GM21526 (cell line): Measurements from ENCODE around the gene NDUFB3.
"Not testable (repeated sequence)": the region's sequence is repeated elsewhere in the genome, so short reads cannot be mapped to it uniquely, and the experiment has no call there.

ENCODE experiments used
- ATAC-seq: cut with Tn5 transposase; IDR thresholded peaks from one replicate; pipeline ENCODE4 v1.9.1; 2021; ENCODE audit warnings: moderate library complexity; ENCODE audit not compliant: unreplicated experiment, low FRiP score

Gene NDUFB3

GRCh38 chr2:201071479-201072200 is at the start of gene NDUFB3, which contains the start of gene HYCC2:
TSS of gene NDUFB3 (plus strand) at chr2:201072001. CDS start at chr2:201078883, 6,882 bp downstream.
TSS of gene HYCC2 (minus strand) at chr2:201071671. CDS start at chr2:201024009, 47,662 bp downstream.
- peak; percentile 97 for ATAC-seq

DNA sequence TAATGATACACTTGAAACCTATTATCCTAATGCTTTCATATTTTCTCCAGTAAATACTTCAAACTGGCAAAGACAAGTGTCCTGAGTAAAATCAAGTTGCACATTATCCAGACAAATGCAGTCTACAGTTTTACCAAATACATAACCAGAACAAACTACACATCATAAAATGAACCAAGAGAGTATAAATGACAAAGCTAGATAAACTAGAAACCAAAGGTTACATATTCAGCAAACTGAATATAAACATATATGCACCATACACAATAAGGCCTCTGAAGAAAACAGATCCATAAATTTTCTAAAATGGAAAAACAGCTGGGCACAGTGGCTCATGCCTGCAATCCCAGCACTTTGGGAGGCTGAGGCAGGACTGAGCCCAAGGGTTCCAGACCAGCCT is 47.3 kb upstream of the NDUFB3 start:
- no peak for ATAC-seq

- ATAC-seq = not testable (repeated sequence)
These were observed 37.4 kb upstream of the NDUFB3 start for GRCh38 chr2:201034355-201034754.

- ATAC-seq = not testable (repeated sequence)
These were observed 33.4 kb upstream of the NDUFB3 start for GRCh38 chr2:201038361-201038760.

DNA sequence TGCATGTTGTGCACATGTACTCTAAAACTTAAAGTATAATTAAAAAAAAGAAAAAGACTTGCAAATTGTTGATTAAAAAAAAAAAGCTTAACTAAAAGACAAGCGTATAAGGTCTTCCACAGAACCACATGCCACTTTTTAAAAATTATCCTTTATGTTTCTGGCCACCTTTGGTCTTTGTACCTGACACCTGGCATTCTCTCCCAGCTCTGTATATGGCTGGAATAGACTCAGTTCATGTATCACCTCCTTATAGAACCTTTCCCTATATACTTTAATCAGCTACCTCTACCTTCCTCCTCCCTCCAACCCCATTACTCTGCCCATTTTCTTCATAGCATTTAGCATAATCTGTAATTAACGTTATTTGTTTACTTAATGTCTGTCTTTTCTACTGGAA is 32.9 kb upstream of the NDUFB3 start:
- ATAC-seq = no peak

DNA sequence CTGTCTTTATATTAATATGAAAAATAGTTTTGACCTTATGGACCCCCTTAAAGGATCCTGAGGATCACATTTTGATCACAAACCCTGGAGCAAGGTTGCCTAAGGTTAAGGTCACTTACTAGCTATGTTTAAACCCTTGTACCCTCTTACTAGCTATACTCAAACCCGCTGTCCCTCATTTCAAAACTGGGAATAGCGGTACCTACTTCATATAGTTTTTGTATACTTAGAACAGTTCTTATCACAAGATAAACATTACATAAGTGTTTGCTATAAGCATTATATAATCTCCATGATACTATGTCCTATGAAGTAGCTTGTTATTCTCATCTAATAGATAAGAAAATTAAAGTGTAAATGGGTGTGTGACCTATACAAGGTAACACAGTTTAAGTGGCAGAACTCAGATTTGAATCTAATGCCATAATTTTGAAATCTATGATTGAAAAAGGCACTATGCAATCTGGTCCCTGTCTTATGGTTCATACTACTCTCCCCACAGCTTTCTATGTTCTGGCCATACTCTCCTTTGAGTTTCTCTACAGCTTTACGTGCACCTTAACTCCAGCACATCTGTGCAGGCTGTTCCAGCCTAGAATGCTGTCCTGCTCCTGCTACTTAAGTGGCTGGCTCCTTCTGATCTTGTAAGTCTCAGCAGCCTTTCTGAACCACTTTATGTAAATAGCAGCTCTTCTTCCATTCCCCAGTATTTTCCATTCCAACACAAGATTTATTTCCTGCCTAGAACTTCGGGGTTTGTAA is 30.8 kb upstream of the NDUFB3 start:
- ATAC-seq = no peak

DNA sequence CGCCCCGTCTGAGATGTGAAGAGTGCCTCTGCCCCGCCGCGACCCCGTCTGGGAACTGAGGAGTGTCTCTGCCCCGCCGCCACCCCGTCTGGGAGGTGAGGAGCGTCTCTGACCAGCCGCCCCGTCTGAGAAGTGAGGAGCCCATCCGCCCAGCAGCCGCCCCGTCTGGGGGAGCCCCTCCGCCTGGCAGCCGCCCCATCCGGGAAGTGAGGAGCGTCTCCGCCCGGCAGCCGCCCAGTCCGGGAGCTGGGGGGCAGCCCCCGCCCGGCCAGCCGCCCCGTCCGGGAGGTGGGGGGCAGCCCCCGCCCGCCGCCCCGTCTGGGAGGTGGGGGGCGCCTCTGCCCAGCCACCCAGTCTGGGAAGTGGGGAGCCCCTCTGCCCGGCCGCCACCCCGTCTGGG is 29.4 kb upstream of the NDUFB3 start:
- ATAC-seq = not testable (repeated sequence)

- ATAC-seq = not testable (repeated sequence)
These were observed 28.8 kb upstream of the NDUFB3 start for GRCh38 chr2:201043050-201043449.

GRCh38 chr2:201046881-201047280 is 24.9 kb upstream of the NDUFB3 start:
- no peak for ATAC-seq

DNA sequence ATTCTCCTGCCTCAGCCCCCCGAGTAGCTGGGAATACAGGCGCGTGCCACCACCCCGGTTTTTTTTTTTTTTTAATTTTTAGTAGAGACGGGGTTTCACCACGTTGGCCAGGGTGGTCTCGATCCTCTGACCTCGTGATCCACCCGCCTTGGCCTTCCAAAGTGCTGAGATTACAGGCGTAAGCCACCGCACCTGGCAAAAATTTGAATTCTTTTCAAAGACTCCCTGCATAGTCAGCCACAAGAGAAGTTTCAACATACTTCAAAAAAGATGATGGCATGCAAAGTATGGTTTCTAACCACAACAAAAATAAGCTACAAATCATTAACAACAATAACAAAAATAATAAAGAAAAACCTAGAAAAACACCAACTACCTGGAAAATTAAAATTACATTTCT is 22.3 kb upstream of the NDUFB3 start:
- ATAC-seq = no peak

- ATAC-seq = no peak
These were observed 14.7 kb upstream of the NDUFB3 start for GRCh38 chr2:201057087-201057521.

DNA sequence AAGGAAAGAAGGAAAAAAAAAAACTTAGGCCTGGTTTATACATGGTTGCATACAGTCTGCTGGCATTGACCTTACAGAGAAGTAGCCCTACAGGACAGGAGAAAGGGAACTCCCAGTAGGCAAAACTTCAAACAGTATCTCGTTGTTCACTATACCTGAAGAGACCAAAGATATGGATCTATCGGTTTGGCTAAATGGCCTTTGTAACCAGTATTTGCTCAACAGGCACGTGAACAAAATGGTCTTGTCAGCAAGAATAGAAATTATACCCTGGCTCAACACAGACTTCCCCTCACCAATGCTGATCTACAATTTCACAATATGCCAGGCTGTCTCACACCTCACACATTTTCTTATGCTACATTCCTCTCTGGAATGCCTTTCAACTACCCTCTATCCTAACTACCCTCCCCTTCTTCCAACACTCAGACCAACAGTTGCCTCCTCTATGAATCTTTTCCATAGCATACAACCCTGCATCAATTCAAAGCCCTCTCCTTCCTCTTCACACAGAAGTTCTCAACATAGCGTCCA is 14.0 kb upstream of the NDUFB3 start:
- no peak for ATAC-seq

DNA sequence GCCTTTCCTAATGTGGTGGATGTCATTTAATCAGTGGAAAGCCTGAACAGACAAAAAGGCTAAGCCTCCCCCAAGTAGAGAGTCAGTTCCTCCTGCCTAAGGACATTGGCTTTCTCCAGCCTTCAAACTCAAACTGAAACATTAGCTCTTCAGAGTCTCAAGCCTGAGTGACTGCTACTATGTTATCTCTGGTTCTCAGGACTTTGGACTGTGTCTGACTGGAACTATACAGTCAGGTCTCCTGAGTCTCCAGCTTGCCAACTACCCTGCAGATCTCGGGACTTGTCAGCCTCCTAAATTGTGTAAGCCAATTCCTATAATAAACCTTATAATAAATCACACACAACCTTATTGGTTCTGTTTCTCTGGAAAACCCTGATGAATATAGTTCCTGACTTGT is 12.9 kb upstream of the NDUFB3 start:
- ATAC-seq = no peak

GRCh38 chr2:201059961-201060755 is 11.6 kb upstream of the NDUFB3 start:
- no peak for ATAC-seq

DNA sequence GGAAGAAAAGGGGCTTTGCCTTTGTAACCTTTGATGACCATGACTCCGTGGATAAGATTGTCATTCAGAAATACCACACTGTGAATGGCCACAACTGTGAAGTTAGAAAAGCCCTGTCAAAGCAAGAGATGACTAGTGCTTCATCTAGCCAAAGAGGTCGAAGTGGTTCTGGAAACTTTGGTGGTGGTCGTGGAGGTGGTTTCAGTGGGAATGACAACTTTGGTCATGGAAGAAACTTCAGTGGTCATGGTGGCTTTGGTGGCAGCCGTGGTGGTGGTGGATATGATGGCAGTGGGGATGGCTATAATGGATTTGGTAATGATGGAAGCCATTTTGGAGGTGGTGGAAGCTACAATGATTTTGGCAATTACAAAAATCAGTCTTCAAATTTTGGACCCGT is 8.3 kb upstream of the NDUFB3 start:
- not testable (repeated sequence) for ATAC-seq

DNA sequence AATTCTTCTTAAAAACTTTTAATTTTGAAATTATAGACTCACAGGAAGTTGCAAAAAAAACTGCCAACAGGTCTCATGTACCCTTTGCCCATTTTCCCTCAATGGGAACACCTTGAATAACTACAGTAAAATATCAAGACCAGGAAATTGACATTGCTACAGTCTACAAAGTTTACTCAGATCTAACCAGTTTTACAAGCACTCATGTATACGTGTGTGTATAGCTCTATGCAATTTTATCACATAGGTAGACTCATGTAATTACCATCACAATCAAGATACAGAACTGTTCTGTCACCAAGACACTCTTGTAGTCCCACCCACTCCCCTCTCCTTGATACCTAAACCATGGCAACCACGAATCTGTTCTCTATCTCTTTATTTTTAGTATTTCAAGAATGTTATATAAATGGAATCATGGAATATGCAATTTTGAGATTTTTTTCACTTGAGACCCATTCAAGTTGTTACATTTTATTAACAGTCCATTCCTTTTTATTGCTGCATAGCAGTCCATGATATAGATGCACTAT is 6.9 kb upstream of the NDUFB3 start:
- no peak for ATAC-seq

GRCh38 chr2:201070948-201071478 is 788 bp upstream of the NDUFB3 start:
- ATAC-seq = peak; percentile 16

DNA sequence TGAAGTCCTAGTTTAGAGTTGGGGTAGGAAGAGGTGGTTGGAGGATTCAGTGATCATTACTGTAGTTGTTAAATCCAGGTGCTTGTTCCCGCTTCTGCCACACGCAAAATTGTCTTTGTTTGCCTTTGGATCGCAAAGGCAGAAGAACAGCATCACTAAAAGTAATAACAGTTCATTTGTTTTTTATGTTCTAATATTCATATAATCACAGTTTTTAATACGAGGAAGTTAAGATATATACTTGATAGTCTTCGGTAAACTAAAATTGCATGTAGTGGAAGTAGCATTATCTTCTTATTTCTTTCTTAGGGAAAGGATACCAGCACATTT is 365 bp downstream of the NDUFB3 start:
- no peak for ATAC-seq

DNA sequence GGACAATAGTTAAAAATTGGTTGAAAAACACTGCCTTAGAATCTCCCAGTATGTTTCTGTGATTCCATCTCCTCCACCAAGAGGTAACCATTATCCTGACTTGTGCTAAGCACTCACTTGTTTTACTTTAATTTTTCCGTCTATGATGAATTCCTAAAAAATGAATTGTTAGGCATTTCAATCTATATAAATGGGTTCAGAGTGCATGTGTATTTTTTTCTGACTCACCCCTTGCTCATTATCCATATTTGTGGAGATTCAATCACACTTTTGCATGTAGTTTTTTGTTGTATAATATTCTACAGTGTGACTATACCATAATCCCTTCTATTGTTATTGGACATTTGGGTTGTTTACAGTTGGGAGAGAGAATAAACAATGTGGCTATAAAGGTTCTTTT is 1.3 kb downstream of the NDUFB3 start:
- no peak for ATAC-seq

DNA sequence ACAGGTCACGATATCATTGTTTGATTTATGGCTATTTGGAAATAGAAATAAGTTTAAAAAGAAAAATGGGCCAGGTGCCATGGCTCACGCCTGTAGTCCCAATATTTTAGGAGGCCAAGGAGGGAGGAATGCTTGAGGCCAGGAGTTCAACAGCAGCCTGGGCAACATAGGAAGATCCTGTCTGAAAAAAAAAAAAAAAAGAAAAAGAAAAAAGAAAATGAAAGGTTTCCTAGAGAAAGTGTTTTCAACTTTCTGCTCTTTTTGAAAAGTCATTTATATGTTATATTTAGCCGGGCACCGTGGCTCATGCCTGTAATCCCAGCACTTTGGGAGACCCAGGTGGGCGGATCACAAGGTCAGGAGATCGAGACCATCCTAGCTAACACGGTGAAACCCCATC is 3.2 kb downstream of the NDUFB3 start:
- no peak for ATAC-seq
